HCT116 (cell line): Measurements from ENCODE around the gene ALDH1L1. TPM values are rescaled to one million over a fixed set of nuclear protein-coding genes. Genes with fewer than 3 reads are reported as not detected.

Experiments used
- ATAC-seq: fragments of 200-7000 bp; cut with Tn5 transposase; 2 replicates; pipeline ENCODE4 v1.9.1; 2020; ENCODE audit warnings: mild to moderate bottlenecking, moderate library complexity
- BruUV-seq: library from RNA; stranded (reverse); fragments of 400-500 nt; replicated peaks from 2 replicates; lab custom pipeline; 2021; lab: Mats Ljungman, UMichigan
- CTCF ChIA-PET: fragments of 300-600 bp; sonication (Branson Sonifier 250); formaldehyde crosslinking; loops from one replicate; lab custom pipeline; 2021; ENCODE audit warnings: antibody characterized with exemption; lab: Charles Lee
- POLR2A ChIA-PET: fragments of 300-600, 350-600 bp; sonication (Branson Sonifier 250); formaldehyde crosslinking; loops from one replicate; lab custom pipeline; 2021; ENCODE audit warnings: antibody characterized with exemption; lab: Charles Lee
- RAD21 ChIA-PET, 2 experiments: fragments of 300-600 bp; sonication (Branson Sonifier 250); formaldehyde crosslinking; loops; one replicate each; lab custom pipeline; 2023; ENCODE audit warnings: low total read pairs in 2 of 2; ENCODE audit not compliant: uncharacterized antibody in 2 of 2, unreplicated experiment in 2 of 2, low non-redundant PET in 1 of 2; lab: Charles Lee
- DNase-seq: peaks from one replicate; pipeline ENCODE4 v3.0.0-alpha.2; 2010; ENCODE audit warnings: low read depth, low spot score
- H2AFZ ChIP-seq: fragments of 200-600 bp; shearing (Covaris generic), sonication (generic); 2 replicates; pipeline ENCODE4 v1.6.1; 2017; ENCODE audit warnings: low read depth, mixed run types, mixed read lengths, antibody characterized with exemption, low read length; ENCODE audit not compliant: poor library complexity, severe bottlenecking
- H3K27ac ChIP-seq: 2 replicates; pipeline ENCODE4 v1.5.1; 2012; ENCODE audit warnings: low read depth, low read length
- H3K27me3 ChIP-seq: fragments of 200-600 bp; sonication (generic); 2 replicates; pipeline ENCODE4 v1.6.1; 2016; ENCODE audit warnings: mixed run types, low read length, mixed read lengths; ENCODE audit not compliant: insufficient read depth
- H3K36me3 ChIP-seq, 2 experiments: fragments of 200-500 bp in 1 of 2; fragments of 200-600 bp in 1 of 2; sonication (Bioruptor generic) in 1 of 2; sonication (generic) in 1 of 2; 2 replicates each; pipeline versions ENCODE4 v1.5.1 to v1.6.1; 2014 to 2016; ENCODE audit warnings: low read length in 2 of 2, inconsistent platforms in 1 of 2, mixed read lengths in 1 of 2, mixed run types in 1 of 2; ENCODE audit not compliant: insufficient read depth in 2 of 2, control insufficient read depth in 1 of 2
- H3K4me1 ChIP-seq, 2 experiments: fragments of 200-600 bp in 1 of 2; sonication (generic) in 1 of 2; 2 replicates each; pipeline versions ENCODE4 v1.5.1 to v1.6.1; 2012 to 2017; ENCODE audit warnings: low read length in 2 of 2, inconsistent platforms in 1 of 2, mild to moderate bottlenecking in 1 of 2, mixed read lengths in 1 of 2, mixed run types in 1 of 2, moderate library complexity in 1 of 2; ENCODE audit not compliant: insufficient read depth in 2 of 2, control insufficient read depth in 1 of 2
- H3K4me2 ChIP-seq: fragments of 200-600 bp; sonication (generic); 2 replicates; pipeline ENCODE4 v1.6.1; 2017; ENCODE audit warnings: mixed run types, low read length, mixed read lengths
- H3K4me3 ChIP-seq, 2 experiments: fragments of 200-600 bp in 1 of 2; sonication (generic) in 1 of 2; replicated peaks in 1 of 2; 2 replicates each; pipeline ENCODE4 v1.5.1; 2011 to 2016; ENCODE audit warnings: low read length in 2 of 2, control low read depth in 1 of 2, low read depth in 1 of 2, mild to moderate bottlenecking in 1 of 2, mixed read lengths in 1 of 2, mixed run types in 1 of 2
- H3K79me2 ChIP-seq: fragments of 200-600 bp; sonication (generic); 2 replicates; pipeline ENCODE4 v1.6.1; 2017; ENCODE audit warnings: mild to moderate bottlenecking, mixed run types, low read length, moderate library complexity, mixed read lengths; ENCODE audit not compliant: insufficient read depth
- H3K9ac ChIP-seq: fragments of 200-600 bp; sonication (generic); 2 replicates; pipeline ENCODE4 v1.6.1; 2016; ENCODE audit warnings: low read length, mixed read lengths
- H3K9me2 ChIP-seq: fragments of 200-600 bp; sonication (generic), shearing (Covaris generic); 2 replicates; pipeline ENCODE4 v1.6.1; 2017; ENCODE audit warnings: mixed run types, mild to moderate bottlenecking, moderate library complexity; ENCODE audit not compliant: insufficient read depth
- H3K9me3 ChIP-seq, 2 experiments: fragments of 200-500 bp in 1 of 2; fragments of 200-600 bp in 1 of 2; sonication (Bioruptor generic) in 1 of 2; sonication (generic) in 1 of 2; 2 replicates each; pipeline ENCODE4 v1.6.1; 2014 to 2017; ENCODE audit warnings: low read length in 2 of 2, mixed read lengths in 2 of 2, inconsistent platforms in 1 of 2, low read depth in 1 of 2, mild to moderate bottlenecking in 1 of 2, mixed run types in 1 of 2, moderate library complexity in 1 of 2; ENCODE audit not compliant: control insufficient read depth in 1 of 2, insufficient read depth in 1 of 2
- H4K20me1 ChIP-seq: fragments of 200-600 bp; sonication (generic), shearing (Covaris generic); 2 replicates; pipeline ENCODE4 v1.6.1; 2017; ENCODE audit warnings: mixed run types, mild to moderate bottlenecking, moderate library complexity; ENCODE audit not compliant: insufficient read depth
- ATF3 ChIP-seq: IDR thresholded peaks from 2 replicates; pipeline ENCODE4 v1.6.1; 2012
- CBX3 ChIP-seq: IDR thresholded peaks from 2 replicates; pipeline ENCODE4 v1.6.1; 2012; ENCODE audit warnings: low read depth
- CEBPB ChIP-seq: IDR thresholded peaks from 2 replicates; pipeline ENCODE4 v1.6.1; 2012; ENCODE audit warnings: low read depth
- EGR1 ChIP-seq: IDR thresholded peaks from 2 replicates; pipeline ENCODE4 v1.6.1; 2012; ENCODE audit warnings: low read depth
- ELF1 ChIP-seq: IDR thresholded peaks from 2 replicates; pipeline ENCODE4 v1.6.1; 2012; ENCODE audit warnings: low read depth, borderline replicate concordance
- EZH2phosphoT487 ChIP-seq: fragments of 200-600 bp; IDR thresholded peaks from 2 replicates; pipeline ENCODE4 v1.6.1; 2018; ENCODE audit warnings: antibody characterized with exemption, borderline replicate concordance
- FOSL1 ChIP-seq: IDR thresholded peaks from 2 replicates; pipeline ENCODE4 v1.6.1; 2012; ENCODE audit warnings: low read depth
- MAX ChIP-seq: IDR thresholded peaks from 2 replicates; pipeline ENCODE4 v1.6.1; 2012
- POLR2A ChIP-seq: IDR thresholded peaks from 2 replicates; pipeline ENCODE4 v1.7.0; 2011; ENCODE audit warnings: borderline replicate concordance; ENCODE audit not compliant: insufficient read depth, insufficient read length; ENCODE audit errors: extremely low read depth
- POLR2AphosphoS5 ChIP-seq: IDR thresholded peaks from 2 replicates; pipeline ENCODE4 v1.6.1; 2011; ENCODE audit warnings: mild to moderate bottlenecking, low read depth, low read length, moderate library complexity
- RAD21 ChIP-seq: IDR thresholded peaks from 2 replicates; pipeline ENCODE4 v1.6.1; 2012; ENCODE audit warnings: low read depth, mild to moderate bottlenecking
- REST ChIP-seq: IDR thresholded peaks from 2 replicates; pipeline ENCODE4 v1.6.1; 2012; ENCODE audit warnings: low read depth
- SIN3A ChIP-seq: IDR thresholded peaks from 2 replicates; pipeline ENCODE4 v1.6.1; 2012; ENCODE audit warnings: low read depth
- SP1 ChIP-seq: IDR thresholded peaks from 2 replicates; pipeline ENCODE4 v1.6.1; 2012; ENCODE audit warnings: low read depth
- SRF ChIP-seq: IDR thresholded peaks from 2 replicates; pipeline ENCODE4 v1.6.1; 2012; ENCODE audit warnings: low read depth
- YY1 ChIP-seq: IDR thresholded peaks from 2 replicates; pipeline ENCODE4 v1.6.1; 2011; ENCODE audit warnings: low read length, low read depth, moderate library complexity, mild to moderate bottlenecking; ENCODE audit not compliant: insufficient replicate concordance; ENCODE audit errors: extremely low read depth
- ZBTB33 ChIP-seq: IDR thresholded peaks from 2 replicates; pipeline ENCODE4 v1.6.1; 2011; ENCODE audit warnings: mild to moderate bottlenecking, low read length, moderate library complexity; ENCODE audit not compliant: insufficient replicate concordance; ENCODE audit errors: extremely low read depth
- ZFX ChIP-seq: fragments of 450-650 bp; IDR thresholded peaks from 2 replicates; pipeline ENCODE4 v1.6.1; 2017
- ZNF274 ChIP-seq: fragments of 200-500 bp; sonication (Bioruptor generic); IDR thresholded peaks from 2 replicates; pipeline ENCODE4 v1.6.1; 2014; ENCODE audit warnings: mild to moderate bottlenecking, low read depth, low read length, inconsistent platforms
- intact Hi-C: fragments of 100-400 bp; cut with micrococcal nuclease; formaldehyde crosslinking; loops from 2 replicates; pipeline ENCODE4 v1.10.0; 2022
- total RNA-seq: library from RNA; stranded (reverse); gene quantifications from one replicate; pipeline ENCODE4 v1.2.1, GENCODE V29; 2021; ENCODE audit not compliant: unreplicated experiment

ALDH1L1 gene
- total RNA-seq, 1 experiment from 2014 or later = 0.81 TPM

DNA sequence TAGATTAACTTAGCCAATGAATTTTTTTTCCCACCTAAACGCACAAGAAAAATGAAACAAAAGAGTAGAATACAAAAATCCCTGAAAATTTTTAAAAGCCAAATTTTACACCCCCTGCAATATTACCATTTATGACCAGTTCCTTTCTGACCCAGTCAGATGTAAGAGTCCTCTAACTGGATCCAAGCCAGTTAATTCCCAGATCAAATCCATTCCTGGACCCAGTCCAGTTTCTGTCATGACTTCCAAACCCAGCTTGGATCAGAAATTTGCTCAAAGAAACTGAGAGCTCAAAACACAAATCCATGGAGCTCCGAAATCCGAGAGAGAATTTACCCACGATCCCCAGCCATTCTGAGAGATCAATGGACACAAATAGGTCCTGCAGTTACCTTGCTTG, 17.0 kb upstream of the ALDH1L1 start:
- no peak for DNase-seq
- ChIA-PET RAD21 (no interaction called here), POLR2A (interaction anchor here (1.4 kb wide), 1 partner anchor 11 kb away, joined by 3 read pairs; no protein-coding TSS in a partner anchor)
- Histone ChIP-seq H3K27me3 (no peaks in the 10 kb centered on the region), H3K4me1 (0 out of 4 replicates have a peak, but pooled peaks cover 0 to 4% of the 10 kb centered on the region in 2 experiments), H3K4me2 (no peak overlapping the region)
- no peak for TF ChIP-seq FOSL1
- no peak for TF ChIP-seq EZH2phosphoT487
- TF ChIP-seq ZFX = no peak
- no peak for TF ChIP-seq EGR1
- no peak for TF ChIP-seq SP1
- no peak for TF ChIP-seq SIN3A
- TF ChIP-seq ATF3 = no peak
- TF ChIP-seq POLR2A = no peak
- TF ChIP-seq RAD21 = no peak
- TF ChIP-seq POLR2AphosphoS5 = no peak
- no peak for TF ChIP-seq CEBPB
- TF ChIP-seq CBX3 = no peak
- TF ChIP-seq MAX = no peak
- TF ChIP-seq REST = no peak
- TF ChIP-seq ELF1 = no peak
- TF ChIP-seq ZNF274 = no peak
- TF ChIP-seq YY1 = no peak
- TF ChIP-seq ZBTB33 = no peak
- TF ChIP-seq SRF = no peak
- TF ChIP-seq, all 23 proteins: peak for 0
- no peaks in the 10 kb centered on the region for H3K9me2 ChIP-seq
- no peaks in the 10 kb centered on the region for H3K79me2 ChIP-seq
- no peak overlapping the region for H3K4me3 ChIP-seq
- intact Hi-C loops = no loop called here
- peaks cover 5 to 8% of the 10 kb centered on the region in 2 experiments; a peak in 3 of 4 replicates for H3K9me3 ChIP-seq
- no peaks in the 10 kb centered on the region for H3K36me3 ChIP-seq
- BruUV-seq = no TSS peak
- no peak overlapping the region for H3K9ac ChIP-seq
- CTCF ChIA-PET = interaction anchor here (1.0 to 3.3 kb wide), 2 partner anchors 10 to 85 kb away, joined by 3 to 15 read pairs; no protein-coding TSS in a partner anchor
- no peaks in the 10 kb centered on the region for H4K20me1 ChIP-seq
- H2AFZ ChIP-seq = peak overlapping the region; percentile 78
- no peak overlapping the region for H3K27ac ChIP-seq
- ATAC-seq = no peak
